Measurements from ENCODE around the gene EFHD1.
"Not testable (repeated sequence)": the region's sequence is repeated elsewhere in the genome, so short reads cannot be mapped to it uniquely, and the experiment has no call there.

Gene EFHD1

GRCh38 chr2:232629129-232629475 lies 4.3 kb upstream of the EFHD1 start:
- no peak for TF ChIP-seq CTCF (conservative IDR thresholded peaks at IDR 0.05; ENCODE audit: low read depth, low read length)
- no peak overlapping the region for H3K4me3 ChIP-seq (ENCODE audit: low read length)
- DNase-seq (ENCODE audit: low read depth) = no peak

GRCh38 chr2:232632229-232632903 lies 1.0 kb upstream of the EFHD1 start:
- peak overlapping the region; percentile 48 for H3K4me3 ChIP-seq (ENCODE audit: low read length)
- DNase-seq (ENCODE audit: low read depth) = no peak
- no peak for TF ChIP-seq CTCF (conservative IDR thresholded peaks at IDR 0.05; ENCODE audit: low read depth, low read length)

GRCh38 chr2:232632904-232633412 lies 446 bp upstream of the EFHD1 start:
- no peak for TF ChIP-seq CTCF (conservative IDR thresholded peaks at IDR 0.05; ENCODE audit: low read depth, low read length)
- no peak for DNase-seq (ENCODE audit: low read depth)
- peak overlapping the region; percentile 48 for H3K4me3 ChIP-seq (ENCODE audit: low read length)

- H3K4me3 ChIP-seq (ENCODE audit: low read length) = peak overlapping the region; percentile 26
- no peak for TF ChIP-seq CTCF (conservative IDR thresholded peaks at IDR 0.05; ENCODE audit: low read depth, low read length)
- no peak for DNase-seq (ENCODE audit: low read depth)
These were observed 1.1 kb downstream of the EFHD1 start for GRCh38 chr2:232634206-232635150.

- not testable (repeated sequence) for DNase-seq (ENCODE audit: low read depth); H3K4me3 ChIP-seq (ENCODE audit: low read length)
These were observed 2.0 kb downstream of the EFHD1 start for GRCh38 chr2:232635376-232635775.

GRCh38 chr2:232635820-232636219 lies 2.4 kb downstream of the EFHD1 start:
- TF ChIP-seq CTCF (conservative IDR thresholded peaks at IDR 0.05; ENCODE audit: low read depth, low read length) = no peak
- DNase-seq (ENCODE audit: low read depth) = no peak
- H3K4me3 ChIP-seq (ENCODE audit: low read length) = no peak overlapping the region

GRCh38 chr2:232636788-232637420 lies 3.5 kb downstream of the EFHD1 start:
- DNase-seq (ENCODE audit: low read depth) = no peak
- no peak for TF ChIP-seq CTCF (conservative IDR thresholded peaks at IDR 0.05; ENCODE audit: low read depth, low read length)
- no peak overlapping the region for H3K4me3 ChIP-seq (ENCODE audit: low read length)

All from retinal pigment epithelial cell (primary cell).